Stimulated activated CD8-positive, alpha-beta memory T cell treated with anti-CD3 and anti-CD28 coated beads, Interleukin-4, amount 100 ng/mL, for 48 hours (primary cell): Measurements from ENCODE around the gene DES.

ENCODE experiments used
- DNase-seq: peaks from one replicate; pipeline ENCODE4 v3.0.0-alpha.2; 2020

DES gene

DNA sequence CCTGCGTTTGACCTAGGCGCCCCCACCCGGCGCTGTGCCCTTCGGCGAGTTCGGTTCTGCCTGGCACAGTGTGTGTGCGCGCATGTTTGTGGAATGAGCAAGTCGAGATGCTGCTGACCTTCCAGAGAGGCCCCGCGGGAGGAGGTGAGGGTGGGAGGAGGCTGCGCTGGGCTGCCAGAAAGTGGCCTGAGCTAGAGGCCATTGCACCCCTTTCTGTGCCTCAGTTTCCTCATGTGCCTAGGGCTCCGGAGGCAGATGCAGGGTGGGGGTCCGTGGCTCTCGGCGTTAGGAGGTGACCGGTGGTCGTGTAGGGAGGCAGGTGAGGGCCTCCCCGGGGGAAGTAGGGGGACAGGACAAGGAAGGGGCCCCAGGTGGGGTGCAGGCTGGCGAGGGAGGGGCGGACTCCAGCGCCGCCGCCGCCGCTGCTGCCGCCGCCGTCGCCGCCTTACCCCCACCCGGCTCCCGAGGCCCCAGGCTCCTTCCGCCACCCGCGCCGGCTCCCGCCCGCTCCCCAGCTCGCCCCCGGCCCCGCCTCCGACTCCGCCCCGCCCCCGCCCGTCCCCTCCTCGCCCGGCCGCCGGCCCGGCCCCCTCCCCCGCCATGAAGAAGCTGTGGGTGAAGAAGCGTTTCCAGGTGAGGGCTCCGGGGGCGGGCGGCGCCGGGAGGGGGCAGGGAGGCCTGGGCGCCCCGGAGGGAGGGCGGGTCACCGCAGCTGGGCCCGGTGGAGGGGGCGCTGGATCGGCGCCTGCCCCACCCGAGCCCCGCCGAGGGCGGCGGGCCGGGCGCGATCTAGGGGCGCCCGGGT, 23.5 kb downstream of the DES start:
- DNase-seq = peak; percentile 47

DNA sequence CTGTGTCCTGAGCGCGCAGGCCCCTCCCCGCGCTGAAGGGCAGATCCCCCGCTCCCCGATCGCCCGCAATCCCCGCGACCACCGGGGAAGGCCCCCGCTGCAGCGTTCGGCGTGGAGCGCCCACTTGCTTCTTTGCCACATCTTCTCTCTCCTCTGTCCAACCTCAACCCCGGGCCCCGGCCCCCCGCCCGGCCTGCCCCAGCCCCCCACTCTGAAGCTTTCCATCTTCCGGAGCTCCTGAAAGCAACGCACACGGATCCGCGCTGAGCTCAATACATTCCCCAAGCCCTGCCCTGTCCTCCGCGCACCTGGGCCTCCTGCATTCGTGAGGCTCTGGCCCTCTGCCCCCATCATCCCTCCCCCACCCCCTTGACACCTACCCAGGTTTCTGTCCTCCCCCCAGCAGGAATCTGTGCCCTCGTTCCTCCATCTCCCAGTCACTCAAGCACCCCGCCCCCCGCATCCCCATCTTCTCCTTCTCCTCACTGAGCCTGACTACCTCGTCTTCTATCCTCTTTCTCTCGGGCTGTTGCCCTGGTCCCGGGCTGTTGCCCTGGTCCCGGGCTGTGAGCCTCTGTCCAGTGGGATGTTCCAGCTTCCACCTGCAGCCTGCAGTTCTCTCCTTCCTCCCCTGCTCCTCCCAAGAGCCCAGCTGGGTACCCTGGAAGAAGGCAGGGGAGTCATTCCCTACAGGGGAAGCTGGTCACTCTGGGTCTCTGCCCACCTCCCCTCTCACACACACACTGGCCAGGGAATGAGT, 24.3 kb downstream of the DES start:
- DNase-seq = no peak

DNA sequence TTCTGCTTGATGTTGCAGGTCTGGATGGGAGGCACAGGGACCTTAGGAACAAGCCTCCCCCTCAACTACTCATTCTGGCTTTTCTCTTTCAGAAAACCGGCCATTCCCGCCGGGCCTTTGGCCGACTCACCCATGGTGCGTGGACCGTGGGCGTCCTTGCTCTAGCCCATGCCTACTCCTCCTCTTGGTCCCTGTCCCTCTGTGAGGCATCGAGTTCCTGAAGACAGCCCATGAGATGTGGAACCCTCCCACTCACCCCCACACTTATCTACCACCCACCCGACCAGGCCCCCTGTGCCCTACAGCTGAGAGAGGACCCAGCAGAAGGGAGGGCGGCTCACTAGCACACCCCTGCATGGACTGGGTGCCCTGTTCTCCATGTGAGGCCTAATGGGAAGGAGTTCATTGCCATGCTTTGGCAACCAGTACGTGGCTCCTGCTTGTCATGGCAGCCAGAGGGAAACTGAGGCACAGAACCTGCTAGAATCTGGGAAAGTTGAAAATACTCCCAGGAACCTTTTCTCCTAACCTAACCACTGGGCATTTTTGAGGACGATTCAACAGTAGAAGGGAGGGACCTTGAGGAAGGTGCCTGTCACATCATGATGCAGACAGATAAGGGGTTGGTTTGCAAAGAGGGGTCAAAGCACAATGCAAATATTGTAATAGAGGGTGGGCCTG, 25.0 kb downstream of the DES start:
- DNase-seq = no peak

DNA sequence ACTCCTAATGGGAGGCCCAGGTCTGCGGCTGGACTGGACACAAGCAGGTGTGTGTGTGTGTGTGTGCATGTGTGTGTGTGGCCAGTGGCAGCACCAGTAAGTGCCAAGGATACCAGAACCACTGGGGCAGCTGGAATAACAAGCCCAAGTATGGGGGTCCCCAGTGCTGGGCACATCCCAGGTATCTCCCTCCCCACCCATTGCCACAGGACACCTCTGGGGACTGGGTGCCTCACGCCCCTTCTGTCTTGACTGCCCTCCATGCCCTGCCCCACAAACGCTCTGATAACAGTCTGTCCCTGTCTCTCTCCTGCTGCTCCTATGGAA, 25.5 kb downstream of the DES start:
- no peak for DNase-seq

DNA sequence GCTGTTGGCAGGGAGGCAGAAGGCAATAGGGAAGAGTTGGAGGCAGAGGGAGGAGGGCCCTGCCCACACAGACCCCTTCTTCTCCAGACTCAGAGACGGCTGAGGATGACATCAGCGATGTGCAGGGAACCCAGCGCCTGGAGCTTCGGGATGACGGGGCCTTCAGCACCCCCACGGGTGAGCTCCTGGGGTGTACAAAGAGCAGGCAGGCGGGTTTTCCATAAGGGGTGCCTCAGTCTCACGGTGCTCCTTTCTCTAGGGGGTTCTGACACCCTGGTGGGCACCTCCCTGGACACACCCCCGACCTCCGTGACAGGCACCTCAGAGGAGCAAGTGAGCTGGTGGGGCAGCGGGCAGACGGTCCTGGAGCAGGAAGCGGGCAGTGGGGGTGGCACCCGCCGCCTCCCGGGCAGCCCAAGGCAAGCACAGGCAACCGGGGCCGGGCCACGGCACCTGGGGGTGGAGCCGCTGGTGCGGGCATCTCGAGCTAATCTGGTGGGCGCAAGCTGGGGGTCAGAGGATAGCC, 26.5 kb downstream of the DES start:
- DNase-seq = no peak

DNA sequence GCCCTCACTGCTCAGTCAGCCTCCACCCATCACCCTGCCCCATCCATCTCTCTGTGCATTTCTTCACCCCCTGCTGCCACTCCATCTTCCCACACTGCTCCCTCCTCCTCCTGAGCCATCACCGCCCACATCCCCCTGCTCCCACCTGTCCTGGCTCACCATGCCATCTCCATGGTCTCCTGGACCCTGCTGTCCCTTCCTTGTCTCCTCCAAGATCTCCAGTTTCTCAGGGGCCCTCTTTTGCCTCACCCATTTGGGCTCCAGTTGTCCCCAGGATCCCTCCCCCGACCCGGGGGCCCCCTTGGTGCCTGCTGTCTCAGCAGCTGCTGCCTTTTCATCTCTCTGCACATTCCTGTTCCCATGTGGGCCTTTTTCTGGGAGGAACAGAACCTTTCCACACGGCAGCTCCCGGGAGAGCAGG, 27.1 kb downstream of the DES start:
- DNase-seq = no peak

DNA sequence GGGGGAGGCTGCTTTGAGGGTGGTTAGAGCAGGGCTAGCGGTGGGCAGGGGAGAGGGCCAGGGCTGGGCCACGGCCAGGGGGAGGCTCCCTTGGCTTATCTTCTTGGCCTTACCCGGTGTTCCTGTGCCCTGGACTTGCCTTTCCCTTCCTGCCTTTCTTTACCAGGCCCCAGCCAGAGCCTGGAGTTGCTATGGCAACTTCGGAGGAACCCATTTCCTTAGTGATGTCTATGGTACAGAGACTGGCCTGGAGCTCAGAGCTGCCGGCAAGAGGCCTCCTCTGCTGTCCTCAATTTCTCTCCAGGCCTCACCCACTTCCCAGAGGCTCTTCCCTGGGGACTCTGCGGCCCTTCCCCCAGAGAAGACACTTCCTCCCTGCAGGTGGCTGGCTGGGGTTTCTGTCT, 27.9 kb downstream of the DES start:
- DNase-seq = no peak

DNA sequence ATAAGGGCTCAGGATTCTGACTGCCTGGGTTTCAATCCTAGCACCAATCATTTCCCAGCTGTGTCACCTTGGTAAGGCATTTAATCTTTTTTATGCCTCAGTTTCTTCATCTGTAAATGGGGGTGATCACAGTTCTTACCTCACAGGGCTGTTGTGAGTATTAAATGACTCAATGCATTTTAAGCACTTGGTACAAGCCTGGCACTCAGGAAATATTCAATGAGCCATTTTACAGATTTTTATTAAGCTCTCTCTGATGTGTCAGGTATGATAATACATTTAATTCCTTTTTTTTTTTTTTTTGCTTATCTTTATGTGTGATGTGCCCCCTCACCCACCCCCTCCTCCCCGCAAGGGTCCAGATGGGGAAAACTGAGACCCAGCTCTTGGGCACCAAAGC, 28.5 kb downstream of the DES start:
- no peak for DNase-seq

DNA sequence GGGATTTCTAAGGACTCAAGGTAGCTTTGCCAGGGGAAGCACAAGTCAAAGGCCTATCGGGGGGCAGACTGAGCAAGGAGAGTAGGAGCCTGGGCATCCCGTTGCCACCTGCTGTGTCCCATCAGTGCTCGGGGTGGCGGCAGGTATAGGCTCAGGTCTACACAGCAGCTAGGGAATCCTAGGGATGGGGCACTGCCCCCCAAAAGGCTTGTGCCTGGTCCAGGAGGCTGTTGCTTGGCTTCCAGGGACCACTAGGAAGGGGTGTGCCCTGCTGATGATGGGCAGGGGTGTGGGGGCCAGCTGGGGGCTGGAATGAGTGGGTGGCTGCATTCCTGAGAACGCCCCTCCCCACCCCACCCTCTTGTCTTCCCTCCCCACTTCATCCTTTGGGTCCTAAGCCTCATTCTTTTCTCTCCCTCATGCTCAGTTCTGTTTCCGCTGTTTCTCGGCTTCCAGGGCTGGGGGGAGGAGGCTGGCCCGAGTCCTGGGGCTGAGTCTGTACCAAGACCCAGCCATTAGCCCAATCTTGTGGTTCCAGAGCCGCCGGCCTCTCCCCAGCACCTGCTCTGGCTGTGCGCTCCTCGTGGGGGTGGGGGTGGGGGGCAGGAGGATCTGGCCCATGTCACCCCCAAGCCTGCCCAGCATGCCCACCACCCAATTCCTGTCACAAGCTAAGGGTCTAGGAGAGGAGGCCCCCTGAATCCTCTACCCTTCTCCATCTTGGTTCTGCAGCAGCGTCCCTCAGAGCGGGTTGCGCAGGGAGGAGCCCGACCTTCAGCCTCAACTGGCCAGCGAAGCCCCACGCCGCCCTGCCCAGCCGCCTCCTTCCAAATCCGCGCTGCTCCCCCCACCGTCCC, 29.3 kb downstream of the DES start:
- no peak for DNase-seq

DNA sequence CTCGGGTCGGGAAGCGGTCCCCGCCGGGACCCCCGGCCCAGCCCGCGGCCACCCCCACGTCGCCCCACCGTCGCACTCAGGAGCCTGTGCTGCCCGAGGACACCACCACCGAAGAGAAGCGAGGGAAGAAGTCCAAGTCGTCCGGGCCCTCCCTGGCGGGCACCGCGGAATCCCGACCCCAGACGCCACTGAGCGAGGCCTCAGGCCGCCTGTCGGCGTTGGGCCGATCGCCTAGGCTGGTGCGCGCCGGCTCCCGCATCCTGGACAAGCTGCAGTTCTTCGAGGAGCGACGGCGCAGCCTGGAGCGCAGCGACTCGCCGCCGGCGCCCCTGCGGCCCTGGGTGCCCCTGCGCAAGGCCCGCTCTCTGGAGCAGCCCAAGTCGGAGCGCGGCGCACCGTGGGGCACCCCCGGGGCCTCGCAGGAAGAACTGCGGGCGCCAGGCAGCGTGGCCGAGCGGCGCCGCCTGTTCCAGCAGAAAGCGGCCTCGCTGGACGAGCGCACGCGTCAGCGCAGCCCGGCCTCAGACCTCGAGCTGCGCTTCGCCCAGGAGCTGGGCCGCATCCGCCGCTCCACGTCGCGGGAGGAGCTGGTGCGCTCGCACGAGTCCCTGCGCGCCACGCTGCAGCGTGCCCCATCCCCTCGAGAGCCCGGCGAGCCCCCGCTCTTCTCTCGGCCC, 30.1 kb downstream of the DES start:
- DNase-seq = no peak

DNA sequence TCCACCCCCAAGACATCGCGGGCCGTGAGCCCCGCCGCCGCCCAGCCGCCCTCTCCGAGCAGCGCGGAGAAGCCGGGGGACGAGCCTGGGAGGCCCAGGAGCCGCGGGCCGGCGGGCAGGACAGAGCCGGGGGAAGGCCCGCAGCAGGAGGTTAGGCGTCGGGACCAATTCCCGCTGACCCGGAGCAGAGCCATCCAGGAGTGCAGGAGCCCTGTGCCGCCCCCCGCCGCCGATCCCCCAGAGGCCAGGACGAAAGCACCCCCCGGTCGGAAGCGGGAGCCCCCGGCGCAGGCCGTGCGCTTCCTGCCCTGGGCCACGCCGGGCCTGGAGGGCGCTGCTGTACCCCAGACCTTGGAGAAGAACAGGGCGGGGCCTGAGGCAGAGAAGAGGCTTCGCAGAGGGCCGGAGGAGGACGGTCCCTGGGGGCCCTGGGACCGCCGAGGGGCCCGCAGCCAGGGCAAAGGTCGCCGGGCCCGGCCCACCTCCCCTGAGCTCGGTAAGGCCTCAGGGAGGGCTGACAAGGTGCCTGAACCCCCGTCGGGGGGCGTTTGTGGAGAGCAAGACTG, 30.7 kb downstream of the DES start:
- DNase-seq = peak; percentile 51

DNA sequence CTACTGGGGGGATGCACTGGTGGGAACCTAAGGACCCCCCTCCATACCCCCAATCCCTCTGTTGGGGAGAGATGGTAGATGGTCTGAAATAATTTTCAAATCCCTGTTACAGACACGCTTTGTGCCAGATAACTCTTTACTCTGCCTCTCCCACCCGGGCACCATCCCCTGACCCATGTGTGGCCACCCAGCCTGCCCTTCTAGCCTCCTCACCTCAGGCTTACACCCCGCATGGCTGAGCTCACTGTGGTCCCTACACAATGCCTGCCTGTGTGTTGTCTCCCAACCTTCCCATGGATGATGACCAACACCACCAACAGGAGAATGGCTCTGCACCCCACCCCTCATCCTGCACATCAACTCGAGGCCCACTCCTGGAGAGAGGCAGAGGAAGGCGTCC, 31.4 kb downstream of the DES start:
- DNase-seq = no peak

DNA sequence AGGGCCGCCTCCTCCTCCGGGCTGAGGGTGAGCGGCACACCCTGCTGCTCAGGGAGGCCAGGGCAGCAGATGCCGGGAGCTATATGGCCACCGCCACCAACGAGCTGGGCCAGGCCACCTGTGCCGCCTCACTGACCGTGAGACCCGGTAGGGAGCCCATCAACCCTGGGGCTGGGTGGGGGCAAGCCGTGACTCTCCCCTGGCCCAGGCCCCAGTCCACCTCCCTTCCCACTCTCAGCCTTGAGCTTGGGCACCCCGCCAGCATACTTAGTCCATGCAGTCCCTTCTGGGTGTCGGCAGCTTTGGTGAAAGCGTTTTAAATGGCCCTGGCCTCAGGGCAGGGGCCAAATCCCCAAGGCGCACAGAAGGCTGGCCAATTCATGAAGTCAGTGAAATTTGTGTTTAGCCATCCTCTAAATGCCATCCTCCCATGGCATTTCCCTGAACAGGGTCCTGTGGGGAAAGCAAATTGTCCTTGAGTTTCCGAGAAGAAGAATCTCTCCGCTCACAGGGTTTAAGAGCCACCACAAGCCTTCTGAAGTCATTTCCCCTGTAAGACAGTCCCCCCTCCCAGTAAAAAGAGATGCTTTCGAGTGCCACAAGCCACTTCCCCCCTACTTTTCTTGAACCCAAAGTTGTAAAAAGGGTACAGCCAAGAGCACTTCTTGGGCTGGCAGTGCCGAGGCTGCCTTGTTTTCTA, 33.6 kb downstream of the DES start:
- DNase-seq = no peak

DNA sequence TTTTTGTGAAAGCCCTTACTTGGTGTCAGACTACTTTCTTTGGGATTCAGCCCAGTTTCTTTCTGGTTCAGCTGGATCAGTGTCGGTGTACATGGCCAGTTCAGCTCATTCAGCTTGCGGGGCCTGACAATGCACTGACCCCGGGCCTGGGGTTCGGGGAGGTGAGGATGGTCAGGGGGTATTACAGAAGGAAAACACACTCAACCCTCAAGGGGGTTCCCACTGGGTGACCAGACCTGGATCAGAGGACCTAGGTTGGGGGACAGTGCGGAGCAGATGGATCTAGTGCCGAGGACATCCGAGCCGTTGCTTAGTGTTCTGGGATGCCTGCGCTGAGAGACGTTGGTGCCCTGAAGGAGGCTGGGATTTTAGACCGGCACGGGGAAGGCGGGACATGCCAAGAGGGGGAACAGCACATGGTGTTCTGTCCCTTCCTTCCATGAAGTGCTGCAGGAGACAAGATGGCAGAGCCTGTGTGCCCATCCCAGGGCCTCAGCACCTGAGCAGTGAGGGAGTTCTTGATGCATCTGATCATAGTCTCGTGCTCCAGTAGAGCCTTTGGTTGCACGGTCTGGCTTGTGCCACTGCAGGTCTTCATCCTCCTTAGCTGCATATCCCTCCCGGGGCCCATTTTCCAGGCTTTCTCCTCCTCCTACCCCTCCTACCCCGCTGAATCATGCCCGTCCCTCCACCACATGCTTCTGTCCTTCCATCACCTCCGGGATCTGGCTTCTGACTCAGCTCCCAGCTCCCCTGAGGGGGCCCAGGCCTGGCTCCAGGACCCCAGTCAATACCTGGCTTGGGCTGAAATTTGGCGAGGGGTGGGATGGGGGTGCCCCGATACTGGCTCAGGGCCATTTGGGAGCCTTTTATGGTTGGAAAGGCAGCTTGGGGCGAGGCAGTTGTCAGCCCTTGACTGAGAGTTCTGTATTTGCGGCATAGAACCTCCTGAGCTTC, 34.5 kb downstream of the DES start:
- DNase-seq = no peak

DNA sequence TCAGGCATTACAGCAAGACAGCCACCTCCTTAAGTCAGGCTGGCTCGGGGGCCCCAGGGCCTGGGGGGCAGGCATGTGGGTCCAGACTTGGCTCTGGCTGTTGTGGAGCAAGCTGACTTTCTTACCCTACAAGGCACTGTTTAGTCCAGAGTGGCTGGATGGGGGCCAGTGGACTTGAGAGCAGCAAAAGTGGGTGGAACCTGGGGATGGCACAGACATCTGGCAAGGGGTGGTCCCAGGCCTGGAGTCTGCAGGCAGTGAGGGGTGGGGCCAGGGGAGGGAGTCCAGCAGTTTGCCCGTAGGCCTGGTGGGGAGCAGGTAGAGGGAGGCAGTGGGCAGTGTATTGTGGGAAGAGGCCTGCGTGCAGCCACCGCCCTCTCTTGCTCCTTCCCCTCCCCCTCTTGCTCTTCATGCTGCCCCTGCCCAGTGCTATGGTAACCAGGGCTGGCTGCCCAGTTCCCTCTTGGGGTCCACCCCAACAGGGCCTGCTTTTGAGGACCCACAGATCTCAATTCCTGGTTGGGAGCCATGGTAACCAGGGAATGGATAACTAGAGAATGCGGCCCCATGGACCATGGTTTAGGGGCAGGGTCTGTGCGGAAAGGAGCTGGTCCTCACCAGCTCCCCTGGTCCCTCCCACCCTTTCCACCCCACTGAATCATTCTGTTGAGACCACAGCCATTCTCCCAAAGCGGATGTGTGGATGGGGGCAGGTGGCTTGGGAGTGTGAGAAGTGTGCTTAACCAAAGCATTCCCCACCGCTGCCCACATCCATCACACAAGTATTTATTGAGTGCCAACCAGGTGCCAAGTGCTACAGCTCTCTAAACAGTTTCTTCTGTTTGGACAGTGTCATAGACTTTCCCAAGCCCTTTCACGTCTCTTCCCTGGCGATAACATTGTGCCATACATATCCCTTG, 35.8 kb downstream of the DES start:
- DNase-seq = no peak

DNA sequence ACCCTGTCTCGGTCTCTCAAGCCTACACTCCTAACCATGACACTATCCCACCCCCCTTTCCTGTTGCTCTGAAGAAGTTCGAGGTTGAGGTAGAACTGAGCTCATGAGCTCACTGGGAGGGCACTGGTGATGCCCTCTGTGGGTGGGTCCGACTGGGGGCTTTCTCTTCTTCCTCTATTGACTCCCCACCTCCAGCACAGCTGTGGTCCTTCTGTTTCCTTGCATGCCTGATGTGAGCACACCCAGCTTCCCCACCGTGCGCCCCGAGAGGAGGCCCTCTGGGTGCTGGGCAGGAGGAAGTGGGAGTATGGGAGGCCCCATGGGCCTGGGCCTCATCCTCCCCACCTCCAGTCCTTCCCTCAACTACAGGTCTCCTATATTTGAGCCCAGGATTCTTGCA, 37.4 kb downstream of the DES start:
- DNase-seq = no peak

DNA sequence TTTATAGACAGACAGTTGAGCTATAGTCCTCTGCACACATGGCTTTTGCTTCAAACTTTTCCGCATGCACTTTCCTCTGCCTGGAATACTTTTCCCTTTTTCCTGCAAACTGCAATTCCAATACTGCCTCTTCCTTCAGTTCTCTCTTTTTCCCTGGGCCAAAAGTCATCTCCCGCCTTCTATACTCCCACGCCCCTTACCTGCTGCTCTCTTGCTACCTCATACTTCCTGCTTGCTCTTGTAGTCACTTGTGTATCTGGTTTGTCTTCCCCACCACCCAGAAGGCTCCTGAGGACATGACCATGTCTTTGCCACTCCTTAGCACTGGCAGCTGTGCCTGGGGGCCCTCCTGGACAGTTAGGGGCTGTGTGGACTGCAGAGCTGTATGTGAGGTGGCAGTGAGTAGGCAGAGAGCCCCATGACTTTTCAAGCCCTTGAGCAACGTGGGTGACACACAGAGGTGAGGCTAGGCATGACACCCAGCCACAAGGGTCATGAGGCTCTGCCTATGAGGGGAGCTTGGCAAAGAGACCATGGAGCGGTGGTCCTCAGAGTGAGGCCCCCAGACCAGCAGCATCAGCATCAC, 39.7 kb downstream of the DES start:
- DNase-seq = no peak

DNA sequence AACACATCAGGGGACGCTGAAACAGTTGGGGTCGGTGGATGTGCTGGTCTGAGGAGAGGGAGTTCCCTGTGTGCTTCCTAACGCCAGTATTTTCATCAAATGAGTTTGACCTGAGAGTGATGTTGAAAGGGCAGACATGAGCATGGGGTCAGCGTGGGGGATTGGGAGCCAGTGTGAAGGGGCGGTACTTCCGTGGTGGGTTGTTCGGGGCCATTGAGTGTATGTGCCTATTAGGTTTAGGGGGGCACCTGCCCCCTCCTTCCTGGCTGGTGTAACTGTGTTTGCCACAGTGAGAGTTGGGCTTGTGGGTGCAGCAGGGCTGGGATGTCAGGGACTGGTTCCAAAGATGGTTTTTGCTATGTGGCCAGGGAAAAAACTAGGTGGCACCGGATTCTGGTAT, 40.8 kb downstream of the DES start:
- DNase-seq = no peak
